H9 (cell line): ENCODE data around the gene MSH3. TPM values are rescaled to one million over a fixed set of nuclear protein-coding genes. Genes with fewer than 3 reads are reported as not detected.

Experiments used
- DNase-seq: peaks from one replicate; pipeline ENCODE4 v3.0.0-alpha.2; 2017
- H2AFZ ChIP-seq: one replicate; pipeline ENCODE4 v1.6.1; 2013; ENCODE audit warnings: mild to moderate bottlenecking, low read length, control low read depth, moderate library complexity
- H2AK5ac ChIP-seq: 2 replicates; pipeline ENCODE4 v1.6.1; 2013; ENCODE audit warnings: low read length, control low read depth, mixed read lengths; ENCODE audit not compliant: insufficient read length
- H2BK120ac ChIP-seq: one replicate; pipeline ENCODE4 v1.6.1; 2013; ENCODE audit warnings: low read depth, mild to moderate bottlenecking, low read length, control low read depth, inconsistent platforms; ENCODE audit not compliant: poor library complexity, severe bottlenecking
- H2BK12ac ChIP-seq: 2 replicates; pipeline ENCODE4 v1.6.1; 2013; ENCODE audit warnings: low read length, control low read depth, mixed read lengths, low read depth; ENCODE audit not compliant: insufficient read length
- H2BK15ac ChIP-seq: 2 replicates; pipeline ENCODE4 v1.6.1; 2013; ENCODE audit warnings: low read depth, low read length, control low read depth
- H2BK20ac ChIP-seq: one replicate; pipeline ENCODE4 v1.6.1; 2013; ENCODE audit warnings: low read depth, mild to moderate bottlenecking, low read length, control low read depth, inconsistent platforms; ENCODE audit not compliant: poor library complexity, severe bottlenecking
- H2BK5ac ChIP-seq: 2 replicates; pipeline ENCODE4 v1.6.1; 2013; ENCODE audit warnings: low read length, control low read depth, mixed read lengths; ENCODE audit not compliant: insufficient read length
- H3K14ac ChIP-seq: 2 replicates; pipeline ENCODE4 v1.6.1; 2013; ENCODE audit warnings: low read length, control low read depth; ENCODE audit not compliant: insufficient read depth
- H3K18ac ChIP-seq: 2 replicates; pipeline ENCODE4 v1.6.1; 2013; ENCODE audit warnings: low read depth, mild to moderate bottlenecking, mixed read lengths, low read length, control low read depth; ENCODE audit not compliant: insufficient read length
- H3K23ac ChIP-seq: 2 replicates; pipeline ENCODE4 v1.6.1; 2013; ENCODE audit warnings: low read length, control low read depth, mixed read lengths, low read depth; ENCODE audit not compliant: insufficient read length
- H3K23me2 ChIP-seq: 2 replicates; pipeline ENCODE4 v1.6.1; 2013; ENCODE audit warnings: low read depth, mild to moderate bottlenecking, mixed read lengths, low read length, control low read depth; ENCODE audit not compliant: insufficient read length, poor library complexity, severe bottlenecking
- H3K27ac ChIP-seq: 2 replicates; pipeline ENCODE4 v1.5.1; 2013; ENCODE audit warnings: low read length, control low read depth, mixed read lengths, low read depth; ENCODE audit not compliant: insufficient read length
- H3K27me3 ChIP-seq: 2 replicates; pipeline ENCODE4 v1.6.1; 2013; ENCODE audit warnings: low read length, control low read depth, inconsistent platforms; ENCODE audit not compliant: insufficient read depth
- H3K4ac ChIP-seq: 2 replicates; pipeline ENCODE4 v1.6.1; 2013; ENCODE audit warnings: low read depth, mild to moderate bottlenecking, control low read depth, inconsistent platforms, low read length, moderate library complexity
- H3K4me1 ChIP-seq: 2 replicates; pipeline ENCODE4 v1.6.1; 2013; ENCODE audit warnings: low read length, control low read depth, inconsistent platforms; ENCODE audit not compliant: insufficient read depth
- H3K4me2 ChIP-seq: 2 replicates; pipeline ENCODE4 v1.6.1; 2013; ENCODE audit warnings: low read length, control low read depth, mixed read lengths; ENCODE audit not compliant: insufficient read length, insufficient read depth
- H3K56ac ChIP-seq: 2 replicates; pipeline ENCODE4 v1.6.1; 2013; ENCODE audit warnings: low read depth, mild to moderate bottlenecking, mixed read lengths, low read length, control low read depth; ENCODE audit not compliant: insufficient read length
- H3K79me1 ChIP-seq: 2 replicates; pipeline ENCODE4 v1.6.1; 2013; ENCODE audit warnings: low read depth, mild to moderate bottlenecking, moderate library complexity, low read length, control low read depth, inconsistent platforms; ENCODE audit not compliant: insufficient read depth, poor library complexity, severe bottlenecking
- H3K79me2 ChIP-seq: 2 replicates; pipeline ENCODE4 v1.6.1; 2013; ENCODE audit warnings: low read length, control low read depth, inconsistent platforms; ENCODE audit not compliant: insufficient read depth
- H3K9ac ChIP-seq: 2 replicates; pipeline ENCODE4 v1.6.1; 2013; ENCODE audit warnings: low read length, control low read depth, mixed read lengths; ENCODE audit not compliant: insufficient read length; ENCODE audit errors: extremely low read depth
- H3K9me3 ChIP-seq: one replicate; pipeline ENCODE4 v1.6.1; 2013; ENCODE audit warnings: low read depth, low read length, inconsistent platforms; ENCODE audit not compliant: control insufficient read depth
- H3T11ph ChIP-seq: one replicate; pipeline ENCODE4 v1.6.1; 2013; ENCODE audit warnings: mild to moderate bottlenecking, low read length, control low read depth, inconsistent platforms
- H4K20me1 ChIP-seq: one replicate; pipeline ENCODE4 v1.6.1; 2013; ENCODE audit not compliant: control insufficient read depth, insufficient read length, insufficient read depth
- H4K5ac ChIP-seq: 2 replicates; pipeline ENCODE4 v1.6.1; 2013; ENCODE audit warnings: low read depth, mild to moderate bottlenecking, mixed read lengths, low read length, control low read depth; ENCODE audit not compliant: insufficient read length
- H4K8ac ChIP-seq: replicated peaks from 2 replicates; pipeline ENCODE4 v1.6.1; 2013; ENCODE audit warnings: low read length, control low read depth, mixed read lengths, low read depth; ENCODE audit not compliant: insufficient read length
- H4K91ac ChIP-seq: 2 replicates; pipeline ENCODE4 v1.6.1; 2013; ENCODE audit warnings: low read depth, mild to moderate bottlenecking, moderate library complexity, mixed read lengths, low read length, control low read depth; ENCODE audit not compliant: insufficient read length
- H3K27ac Mint-ChIP-seq, 3 experiments: 2 replicates in 2 of 3; 3 replicates in 1 of 3; pipeline ENCODE4 v1.8.0; 2020 to 2021; ENCODE audit warnings: mixed read lengths in 3 of 3, mild to moderate bottlenecking in 1 of 3, moderate library complexity in 1 of 3
- H3K27me3 Mint-ChIP-seq: 2 replicates; pipeline ENCODE4 v1.8.0; 2021; ENCODE audit warnings: low read depth, mild to moderate bottlenecking, moderate library complexity, mixed read lengths
- H3K36me3 Mint-ChIP-seq, 3 experiments: 2 replicates in 2 of 3; 3 replicates in 1 of 3; pipeline ENCODE4 v1.8.0; 2020 to 2021; ENCODE audit warnings: low read depth in 3 of 3, mixed read lengths in 3 of 3; ENCODE audit not compliant: insufficient read depth in 1 of 3
- H3K4me1 Mint-ChIP-seq, 2 experiments: 2 replicates each; pipeline ENCODE4 v1.8.0; 2020; ENCODE audit warnings: mixed read lengths in 2 of 2
- H3K4me3 Mint-ChIP-seq, 2 experiments: 2 replicates in 1 of 2; 3 replicates in 1 of 2; pipeline ENCODE4 v1.8.0; 2020 to 2021; ENCODE audit warnings: mild to moderate bottlenecking in 2 of 2, mixed read lengths in 2 of 2, moderate library complexity in 1 of 2
- H3K9me3 Mint-ChIP-seq, 2 experiments: 2 replicates in 1 of 2; 3 replicates in 1 of 2; pipeline ENCODE4 v1.8.0; 2020; ENCODE audit warnings: mild to moderate bottlenecking in 2 of 2, mixed read lengths in 2 of 2, moderate library complexity in 1 of 2
- WGBS: extraction: QIAGEN DNeasy Blood & Tissue Kit; methylation state at CpG from one replicate; pipeline ENCODE4 v1.1.7; 2013; ENCODE audit warnings: missing lambda C conversion rate, low lambda C conversion rate, mixed read lengths; ENCODE audit not compliant: insufficient read length; ENCODE audit errors: extremely low coverage; 5-methylcytosine and 5-hydroxymethylcytosine counted together
- total RNA-seq: library from RNA; stranded (reverse); gene quantifications from 2 replicates; pipeline ENCODE4 v1.2.1, GENCODE V29; 2021
- TF ChIP-seq, protein P1 (sequence below): fragments of 200-600 bp; sonication (generic); conservative IDR thresholded peaks from 3 replicates; pipeline ENCODE4 v1.8.0; 2021; ENCODE audit warnings: antibody characterized with exemption, mild to moderate bottlenecking

Gene MSH3
- total RNA-seq, 1 experiment from 2014 or later: 17.3 TPM

DNA sequence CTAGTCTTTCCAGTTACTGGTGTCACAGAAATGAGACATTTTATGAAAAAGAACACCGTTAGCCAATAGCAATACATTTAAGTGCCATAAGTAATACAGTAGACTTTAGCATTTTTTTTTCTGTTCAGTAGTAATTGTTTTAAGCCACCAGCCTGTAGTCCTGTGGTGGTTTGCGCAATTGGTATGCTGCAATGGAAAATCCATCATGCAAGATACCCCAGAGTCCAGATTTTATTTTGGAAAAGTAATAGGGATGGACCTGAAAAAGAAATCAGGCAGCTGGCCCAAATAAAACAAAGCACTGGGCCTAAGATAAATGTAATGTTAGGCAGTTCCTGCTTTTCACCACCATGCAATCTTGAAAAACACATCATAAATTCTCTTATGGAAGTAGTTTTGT lies 211.1 kb downstream of the MSH3 start:
- H3K4me2 ChIP-seq: no peak overlapping the region
- H3K14ac ChIP-seq: no peak overlapping the region
- no peak overlapping the region for H4K91ac ChIP-seq
- no CpG with 5 or more reads among the region's 2 CpGs for WGBS
- H2BK5ac ChIP-seq: no peak overlapping the region
- Mint-ChIP-seq H3K9me3 (no peaks in the 10 kb centered on the region), H3K27ac (no peak overlapping the region), H3K4me3 (no peak overlapping the region), H3K36me3 (peaks cover 0 to 6% (median 1%) of the 10 kb centered on the region in 3 experiments; a peak in 3 of 7 replicates), H3K27me3 (no peaks in the 10 kb centered on the region), H3K4me1 (peaks cover 11 to 13% of the 10 kb centered on the region in 2 experiments)
- H4K5ac ChIP-seq: no peak overlapping the region
- no peaks in the 10 kb centered on the region for H4K20me1 ChIP-seq
- H2BK120ac ChIP-seq: no peak overlapping the region
- H3K23ac ChIP-seq: no peak overlapping the region
- no peak overlapping the region for H3K9ac ChIP-seq
- H3K79me1 ChIP-seq: no peaks in the 10 kb centered on the region
- H3K4ac ChIP-seq: no peak overlapping the region
- no peaks in the 10 kb centered on the region for H3K9me3 ChIP-seq
- H2BK12ac ChIP-seq: no peak overlapping the region
- H3K18ac ChIP-seq: no peak overlapping the region
- H3K79me2 ChIP-seq: no peaks in the 10 kb centered on the region
- no peak overlapping the region for H2BK20ac ChIP-seq
- H3T11ph ChIP-seq: no peak overlapping the region
- H3K23me2 ChIP-seq: no peaks in the 10 kb centered on the region
- DNase-seq: no peak
- H3K27ac ChIP-seq: no peak overlapping the region
- H2BK15ac ChIP-seq: no peak overlapping the region
- H2AK5ac ChIP-seq: no peak overlapping the region
- TF ChIP-seq, protein P1, sequence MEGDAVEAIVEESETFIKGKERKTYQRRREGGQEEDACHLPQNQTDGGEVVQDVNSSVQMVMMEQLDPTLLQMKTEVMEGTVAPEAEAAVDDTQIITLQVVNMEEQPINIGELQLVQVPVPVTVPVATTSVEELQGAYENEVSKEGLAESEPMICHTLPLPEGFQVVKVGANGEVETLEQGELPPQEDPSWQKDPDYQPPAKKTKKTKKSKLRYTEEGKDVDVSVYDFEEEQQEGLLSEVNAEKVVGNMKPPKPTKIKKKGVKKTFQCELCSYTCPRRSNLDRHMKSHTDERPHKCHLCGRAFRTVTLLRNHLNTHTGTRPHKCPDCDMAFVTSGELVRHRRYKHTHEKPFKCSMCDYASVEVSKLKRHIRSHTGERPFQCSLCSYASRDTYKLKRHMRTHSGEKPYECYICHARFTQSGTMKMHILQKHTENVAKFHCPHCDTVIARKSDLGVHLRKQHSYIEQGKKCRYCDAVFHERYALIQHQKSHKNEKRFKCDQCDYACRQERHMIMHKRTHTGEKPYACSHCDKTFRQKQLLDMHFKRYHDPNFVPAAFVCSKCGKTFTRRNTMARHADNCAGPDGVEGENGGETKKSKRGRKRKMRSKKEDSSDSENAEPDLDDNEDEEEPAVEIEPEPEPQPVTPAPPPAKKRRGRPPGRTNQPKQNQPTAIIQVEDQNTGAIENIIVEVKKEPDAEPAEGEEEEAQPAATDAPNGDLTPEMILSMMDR: no peak
- H4K8ac ChIP-seq: no peak overlapping the region
- H3K27me3 ChIP-seq: no peaks in the 10 kb centered on the region
- no peak overlapping the region for H2AFZ ChIP-seq
- peaks cover 8% of the 10 kb centered on the region; the same call in 1 of the 2 replicates for H3K4me1 ChIP-seq
- H3K56ac ChIP-seq: no peak overlapping the region
